ENCODE measurements around the gene KAT5.
"Not testable (repeated sequence)": the region's sequence is repeated elsewhere in the genome, so short reads cannot be mapped to it uniquely, and the experiment has no call there.

DNA sequence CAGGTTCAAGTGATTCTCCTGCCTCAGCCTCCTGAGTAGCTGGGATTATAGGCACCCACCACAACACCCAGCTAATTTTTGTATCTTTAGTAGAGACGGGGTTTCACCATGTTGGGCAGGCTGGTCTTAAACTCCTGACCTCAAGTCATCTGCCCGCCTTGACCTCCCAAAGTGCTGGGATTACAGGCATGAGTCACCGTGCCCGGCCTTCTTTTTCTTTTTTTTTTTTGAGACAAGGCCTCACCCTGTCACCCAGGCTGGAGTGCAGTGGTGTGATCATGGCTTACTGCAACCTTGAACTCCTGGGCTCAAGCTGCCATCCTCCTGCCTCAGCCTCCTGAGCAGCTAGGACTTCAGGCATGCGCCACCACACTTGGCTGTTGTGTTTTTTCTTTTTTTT, 55.8 kb downstream of the KAT5 start:
- TF ChIP-seq, protein P1, sequence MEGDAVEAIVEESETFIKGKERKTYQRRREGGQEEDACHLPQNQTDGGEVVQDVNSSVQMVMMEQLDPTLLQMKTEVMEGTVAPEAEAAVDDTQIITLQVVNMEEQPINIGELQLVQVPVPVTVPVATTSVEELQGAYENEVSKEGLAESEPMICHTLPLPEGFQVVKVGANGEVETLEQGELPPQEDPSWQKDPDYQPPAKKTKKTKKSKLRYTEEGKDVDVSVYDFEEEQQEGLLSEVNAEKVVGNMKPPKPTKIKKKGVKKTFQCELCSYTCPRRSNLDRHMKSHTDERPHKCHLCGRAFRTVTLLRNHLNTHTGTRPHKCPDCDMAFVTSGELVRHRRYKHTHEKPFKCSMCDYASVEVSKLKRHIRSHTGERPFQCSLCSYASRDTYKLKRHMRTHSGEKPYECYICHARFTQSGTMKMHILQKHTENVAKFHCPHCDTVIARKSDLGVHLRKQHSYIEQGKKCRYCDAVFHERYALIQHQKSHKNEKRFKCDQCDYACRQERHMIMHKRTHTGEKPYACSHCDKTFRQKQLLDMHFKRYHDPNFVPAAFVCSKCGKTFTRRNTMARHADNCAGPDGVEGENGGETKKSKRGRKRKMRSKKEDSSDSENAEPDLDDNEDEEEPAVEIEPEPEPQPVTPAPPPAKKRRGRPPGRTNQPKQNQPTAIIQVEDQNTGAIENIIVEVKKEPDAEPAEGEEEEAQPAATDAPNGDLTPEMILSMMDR (conservative IDR thresholded peaks at IDR 0.05; ENCODE audit: low read depth in 2 of 2): not testable (repeated sequence)
- TF ChIP-seq, protein P2, sequence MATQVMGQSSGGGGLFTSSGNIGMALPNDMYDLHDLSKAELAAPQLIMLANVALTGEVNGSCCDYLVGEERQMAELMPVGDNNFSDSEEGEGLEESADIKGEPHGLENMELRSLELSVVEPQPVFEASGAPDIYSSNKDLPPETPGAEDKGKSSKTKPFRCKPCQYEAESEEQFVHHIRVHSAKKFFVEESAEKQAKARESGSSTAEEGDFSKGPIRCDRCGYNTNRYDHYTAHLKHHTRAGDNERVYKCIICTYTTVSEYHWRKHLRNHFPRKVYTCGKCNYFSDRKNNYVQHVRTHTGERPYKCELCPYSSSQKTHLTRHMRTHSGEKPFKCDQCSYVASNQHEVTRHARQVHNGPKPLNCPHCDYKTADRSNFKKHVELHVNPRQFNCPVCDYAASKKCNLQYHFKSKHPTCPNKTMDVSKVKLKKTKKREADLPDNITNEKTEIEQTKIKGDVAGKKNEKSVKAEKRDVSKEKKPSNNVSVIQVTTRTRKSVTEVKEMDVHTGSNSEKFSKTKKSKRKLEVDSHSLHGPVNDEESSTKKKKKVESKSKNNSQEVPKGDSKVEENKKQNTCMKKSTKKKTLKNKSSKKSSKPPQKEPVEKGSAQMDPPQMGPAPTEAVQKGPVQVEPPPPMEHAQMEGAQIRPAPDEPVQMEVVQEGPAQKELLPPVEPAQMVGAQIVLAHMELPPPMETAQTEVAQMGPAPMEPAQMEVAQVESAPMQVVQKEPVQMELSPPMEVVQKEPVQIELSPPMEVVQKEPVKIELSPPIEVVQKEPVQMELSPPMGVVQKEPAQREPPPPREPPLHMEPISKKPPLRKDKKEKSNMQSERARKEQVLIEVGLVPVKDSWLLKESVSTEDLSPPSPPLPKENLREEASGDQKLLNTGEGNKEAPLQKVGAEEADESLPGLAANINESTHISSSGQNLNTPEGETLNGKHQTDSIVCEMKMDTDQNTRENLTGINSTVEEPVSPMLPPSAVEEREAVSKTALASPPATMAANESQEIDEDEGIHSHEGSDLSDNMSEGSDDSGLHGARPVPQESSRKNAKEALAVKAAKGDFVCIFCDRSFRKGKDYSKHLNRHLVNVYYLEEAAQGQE (IDR thresholded peaks at IDR 0.05; ENCODE audit: unreplicated experiment): not testable (repeated sequence)
- TF ChIP-seq JUNB (IDR thresholded peaks at IDR 0.05; ENCODE audit: unreplicated experiment); CREB1 (CRISPR knock-in tag; IDR thresholded peaks at IDR 0.05; ENCODE audit: low read depth); EZH2phosphoT487 (IDR thresholded peaks at IDR 0.05; ENCODE audit: unreplicated experiment); POLR2AphosphoS5 (IDR thresholded peaks at IDR 0.05; ENCODE audit: low read depth); EZH2 (IDR thresholded peaks at IDR 0.05; ENCODE audit: low read depth, unreplicated experiment); ZNF114 (CRISPR knock-in tag; IDR thresholded peaks at IDR 0.05): not testable (repeated sequence)
- TF ChIP-seq, protein P3, sequence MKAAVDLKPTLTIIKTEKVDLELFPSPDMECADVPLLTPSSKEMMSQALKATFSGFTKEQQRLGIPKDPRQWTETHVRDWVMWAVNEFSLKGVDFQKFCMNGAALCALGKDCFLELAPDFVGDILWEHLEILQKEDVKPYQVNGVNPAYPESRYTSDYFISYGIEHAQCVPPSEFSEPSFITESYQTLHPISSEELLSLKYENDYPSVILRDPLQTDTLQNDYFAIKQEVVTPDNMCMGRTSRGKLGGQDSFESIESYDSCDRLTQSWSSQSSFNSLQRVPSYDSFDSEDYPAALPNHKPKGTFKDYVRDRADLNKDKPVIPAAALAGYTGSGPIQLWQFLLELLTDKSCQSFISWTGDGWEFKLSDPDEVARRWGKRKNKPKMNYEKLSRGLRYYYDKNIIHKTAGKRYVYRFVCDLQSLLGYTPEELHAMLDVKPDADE (IDR thresholded peaks at IDR 0.05): not testable (repeated sequence)

Data from GM23338 (cell line).